Activated T-cell treated with anti-CD3 and anti-CD28 coated beads for 24 hours (primary cell): ENCODE data around the gene MTSS2.

ENCODE experiments used
- DNase-seq: peaks from one replicate; pipeline ENCODE4 v3.0.0-alpha.2; 2020; ENCODE audit warnings: low read depth

Gene MTSS2

GRCh38 chr16:70713824-70714223 is 28.0 kb upstream of the MTSS2 start:
- DNase-seq: no peak

GRCh38 chr16:70713342-70713741 is 27.5 kb upstream of the MTSS2 start:
- no peak for DNase-seq

- DNase-seq: no peak
These were observed 27.1 kb upstream of the MTSS2 start for GRCh38 chr16:70712942-70713341.

GRCh38 chr16:70712359-70712758 is 26.5 kb upstream of the MTSS2 start:
- no peak for DNase-seq

GRCh38 chr16:70711211-70712031 is 25.6 kb upstream of the MTSS2 start:
- DNase-seq: no peak

- DNase-seq: no peak
These were observed 24.8 kb upstream of the MTSS2 start for GRCh38 chr16:70710422-70711210.

GRCh38 chr16:70709942-70710341 is 24.1 kb upstream of the MTSS2 start:
- DNase-seq: no peak

- DNase-seq: no peak
These were observed 23.6 kb upstream of the MTSS2 start for GRCh38 chr16:70709457-70709856.

GRCh38 chr16:70708366-70709246 is 22.8 kb upstream of the MTSS2 start:
- DNase-seq: no peak

GRCh38 chr16:70706948-70707465 is 21.2 kb upstream of the MTSS2 start:
- DNase-seq: no peak

GRCh38 chr16:70705056-70705455 is 19.2 kb upstream of the MTSS2 start:
- no peak for DNase-seq

- DNase-seq: no peak
These were observed 18.7 kb upstream of the MTSS2 start for GRCh38 chr16:70704586-70704985.

- no peak for DNase-seq
These were observed 18.1 kb upstream of the MTSS2 start for GRCh38 chr16:70703835-70704381.

- no peak for DNase-seq
These were observed 17.4 kb upstream of the MTSS2 start for GRCh38 chr16:70703041-70703834.

- DNase-seq: no peak
These were observed 16.8 kb upstream of the MTSS2 start for GRCh38 chr16:70702624-70703023.

GRCh38 chr16:70701998-70702397 is 16.1 kb upstream of the MTSS2 start:
- DNase-seq: no peak

- no peak for DNase-seq
These were observed 15.7 kb upstream of the MTSS2 start for GRCh38 chr16:70701596-70701995.

- no peak for DNase-seq
These were observed 15.2 kb upstream of the MTSS2 start for GRCh38 chr16:70701036-70701435.

- no peak for DNase-seq
These were observed 14.5 kb upstream of the MTSS2 start for GRCh38 chr16:70700101-70701020.

- no peak for DNase-seq
These were observed 13.8 kb upstream of the MTSS2 start for GRCh38 chr16:70699696-70700095.
